Tibial artery (tissue), 4 donors: ENCODE measurements around the gene RSPH6A.

Experiments used
- DNase-seq, 2 donors: peaks; one replicate each; pipeline ENCODE4 v3.0.0-alpha.2; 2019
- H3K27ac ChIP-seq, 2 donors: fragments of 200-600 bp; sonication (generic) in 1 of 2; 1 replicate in 1 of 2; 2 replicates in 1 of 2; pipeline ENCODE4 v1.5.1; 2018 to 2019; ENCODE audit warnings: mild to moderate bottlenecking in 1 of 2
- H3K27me3 ChIP-seq, 2 donors: fragments of 200-600 bp; sonication (generic) in 1 of 2; one replicate each; pipeline versions ENCODE4 v1.5.1 to v1.6.0; 2016 to 2019
- H3K36me3 ChIP-seq, 3 donors: fragments of 200-600 bp; sonication (generic) in 2 of 3; one replicate each; pipeline ENCODE4 v1.5.1; 2016 to 2019; ENCODE audit warnings: mild to moderate bottlenecking in 2 of 3
- H3K4me1 ChIP-seq, 4 donors: fragments of 200-600 bp; sonication (generic) in 2 of 4; 1 replicate in 3 of 4; 2 replicates in 1 of 4; pipeline ENCODE4 v1.5.1; 2016 to 2019
- H3K4me3 ChIP-seq, 2 donors: fragments of 200-600 bp; sonication (generic) in 1 of 2; 1 replicate in 1 of 2; 2 replicates in 1 of 2; pipeline ENCODE4 v1.5.1; 2018 to 2019; ENCODE audit warnings: mild to moderate bottlenecking in 2 of 2
- H3K9me3 ChIP-seq, 3 donors: fragments of 200-600 bp; sonication (generic) in 1 of 3; one replicate each; pipeline ENCODE4 v1.5.1; 2016 to 2019
- intact Hi-C: fragments of 100-400 bp; cut with DNase I; formaldehyde crosslinking; loops from one replicate; pipeline ENCODE4 v1.15.0; 2023; ENCODE audit warnings: low total_unique reads
- TF ChIP-seq, protein P1 (sequence below), 2 experiments: fragments of 200-600 bp in 1 of 2; fragments of 450-650 bp in 1 of 2; IDR thresholded peaks; one replicate each; pipeline ENCODE4 v1.5.1; 2017 to 2019; ENCODE audit warnings: antibody characterized with exemption in 2 of 2, mild to moderate bottlenecking in 1 of 2, moderate library complexity in 1 of 2

RSPH6A gene

DNA sequence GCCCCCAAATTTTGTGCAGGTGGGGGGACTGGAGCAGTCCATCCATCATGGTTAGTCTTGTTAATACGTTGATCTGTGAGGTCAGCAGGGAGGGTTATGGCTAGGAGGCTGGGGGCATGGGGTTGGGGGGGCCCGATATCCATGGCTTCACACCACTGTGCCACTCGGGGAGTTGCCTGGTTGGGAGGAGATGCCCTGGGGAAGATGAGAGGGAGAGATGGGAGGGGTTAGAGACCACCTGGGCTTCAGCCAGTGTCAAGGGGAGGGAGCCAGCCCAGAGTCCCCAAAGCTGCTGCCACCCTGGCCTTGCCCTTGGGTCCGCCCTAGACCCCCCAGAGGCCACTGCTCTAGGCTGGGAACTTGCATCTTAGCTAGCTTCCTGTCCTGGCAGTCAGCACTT is 31.0 kb downstream of the RSPH6A start:
- Histone ChIP-seq H3K4me1 (peaks cover 8 to 71% (median 50%) of the 10 kb centered on the region in 4 donors), H3K9me3 (no peaks in the 10 kb centered on the region), H3K4me3 (peak overlapping the region in 1 of 2 donors; percentile 86), H3K27ac (peak overlapping the region; percentile 92 to 94), H3K36me3 (peaks cover 12 to 50% (median 38%) of the 10 kb centered on the region in 3 donors), H3K27me3 (no peaks in the 10 kb centered on the region)
- intact Hi-C loops, result no loop called here
- DNase-seq, result no peak
- TF ChIP-seq, protein P1, sequence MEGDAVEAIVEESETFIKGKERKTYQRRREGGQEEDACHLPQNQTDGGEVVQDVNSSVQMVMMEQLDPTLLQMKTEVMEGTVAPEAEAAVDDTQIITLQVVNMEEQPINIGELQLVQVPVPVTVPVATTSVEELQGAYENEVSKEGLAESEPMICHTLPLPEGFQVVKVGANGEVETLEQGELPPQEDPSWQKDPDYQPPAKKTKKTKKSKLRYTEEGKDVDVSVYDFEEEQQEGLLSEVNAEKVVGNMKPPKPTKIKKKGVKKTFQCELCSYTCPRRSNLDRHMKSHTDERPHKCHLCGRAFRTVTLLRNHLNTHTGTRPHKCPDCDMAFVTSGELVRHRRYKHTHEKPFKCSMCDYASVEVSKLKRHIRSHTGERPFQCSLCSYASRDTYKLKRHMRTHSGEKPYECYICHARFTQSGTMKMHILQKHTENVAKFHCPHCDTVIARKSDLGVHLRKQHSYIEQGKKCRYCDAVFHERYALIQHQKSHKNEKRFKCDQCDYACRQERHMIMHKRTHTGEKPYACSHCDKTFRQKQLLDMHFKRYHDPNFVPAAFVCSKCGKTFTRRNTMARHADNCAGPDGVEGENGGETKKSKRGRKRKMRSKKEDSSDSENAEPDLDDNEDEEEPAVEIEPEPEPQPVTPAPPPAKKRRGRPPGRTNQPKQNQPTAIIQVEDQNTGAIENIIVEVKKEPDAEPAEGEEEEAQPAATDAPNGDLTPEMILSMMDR (IDR thresholded peaks at IDR 0.05), result no peak

GRCh38 chr19:45782820-45783785 is 32.0 kb downstream of the RSPH6A start:
- H3K4me1 ChIP-seq, result peaks cover 8 to 81% (median 55%) of the 10 kb centered on the region in 4 donors
- H3K9me3 ChIP-seq, result no peaks in the 10 kb centered on the region
- TF ChIP-seq, protein P1 (IDR thresholded peaks at IDR 0.05), result no peak
- DNase-seq, result peak; percentile 80 to 95
- intact Hi-C loops, result no loop called here
- H3K27me3 ChIP-seq, result no peaks in the 10 kb centered on the region
- peaks cover 15 to 50% (median 38%) of the 10 kb centered on the region in 3 donors for H3K36me3 ChIP-seq
- peak overlapping the region; percentile 92 to 94 for H3K27ac ChIP-seq
- H3K4me3 ChIP-seq, result peak overlapping the region; percentile 76 to 86

- intact Hi-C loops, result no loop called here
- peak; percentile 65 to 86 for DNase-seq
- peaks cover 8 to 85% (median 55%) of the 10 kb centered on the region in 4 donors for H3K4me1 ChIP-seq
- H3K36me3 ChIP-seq, result peaks cover 24 to 50% (median 39%) of the 10 kb centered on the region in 3 donors
- no peaks in the 10 kb centered on the region for H3K9me3 ChIP-seq
- H3K27ac ChIP-seq, result peak within 1 kb of the TSS; percentile 92 to 94
- TF ChIP-seq, protein P1 (IDR thresholded peaks at IDR 0.05), result no peak
- no peaks in the 10 kb centered on the region for H3K27me3 ChIP-seq
- peak within 1 kb of the TSS; percentile 76 to 86 for H3K4me3 ChIP-seq
Observed at GRCh38 chr19:45782162-45782691, 32.9 kb downstream of the RSPH6A start, which contains the start of gene DMPK. Gene DMPK, minus strand, starts transcription at chr19:45782490. Its CDS starts 138 bp downstream, at chr19:45782352.

DNA sequence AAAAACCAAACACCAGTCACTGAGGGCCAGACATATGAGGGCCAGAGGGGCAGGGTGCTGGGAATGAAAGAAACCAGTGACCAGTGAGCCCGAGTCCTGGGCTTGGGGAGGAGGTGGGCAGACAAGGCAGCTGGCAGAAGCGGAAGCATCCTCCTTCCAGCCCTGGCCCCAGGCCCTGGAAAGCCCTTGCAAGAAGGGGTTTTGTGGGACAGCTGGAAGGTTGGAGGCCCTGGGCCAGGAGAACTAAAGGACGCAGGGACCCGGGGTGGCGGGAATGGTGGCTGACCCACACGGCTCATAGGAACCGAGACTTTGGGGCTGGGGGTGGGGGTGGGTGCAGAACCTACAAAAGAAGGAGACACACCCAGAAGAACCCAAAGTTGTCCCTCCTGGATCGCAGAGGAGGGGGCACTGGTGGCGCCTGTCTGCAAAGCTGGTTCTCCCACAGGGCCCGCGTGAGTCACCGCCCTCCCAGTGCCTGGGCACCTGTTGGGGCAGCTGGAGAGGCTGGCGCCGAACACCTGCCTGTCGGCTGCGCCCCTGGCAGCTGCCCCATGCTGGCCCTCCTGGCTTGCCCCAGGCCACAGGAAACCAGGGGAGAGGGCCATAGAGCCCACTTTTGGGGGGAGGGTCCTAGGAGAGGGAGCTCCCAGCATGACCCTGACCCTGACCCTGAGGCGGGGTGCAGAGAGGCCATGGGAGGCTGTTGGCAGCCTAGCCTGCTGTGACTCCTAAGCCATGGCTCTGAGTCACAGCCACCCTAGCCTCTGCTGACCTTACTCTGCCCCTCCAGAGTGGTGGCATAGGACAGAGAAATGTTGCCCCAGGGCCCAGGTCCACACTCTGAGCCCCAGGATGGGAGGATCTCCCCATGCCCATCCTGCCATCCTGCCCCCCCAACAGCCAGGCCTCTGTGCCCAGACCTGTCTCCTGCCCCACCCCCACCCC is 33.6 kb downstream of the RSPH6A start:
- Histone ChIP-seq H3K27ac (peak overlapping the region; percentile 92 to 94), H3K9me3 (no peaks in the 10 kb centered on the region), H3K27me3 (no peaks in the 10 kb centered on the region), H3K4me3 (peak overlapping the region; percentile 76 to 86), H3K4me1 (peaks cover 8 to 85% (median 55%) of the 10 kb centered on the region in 4 donors), H3K36me3 (peaks cover 31 to 50% (median 39%) of the 10 kb centered on the region in 3 donors)
- intact Hi-C loops, result no loop called here
- peak in 1 of 2 donors; percentile 82 for DNase-seq
- TF ChIP-seq, protein P1 (IDR thresholded peaks at IDR 0.05), result no peak
